Medulla oblongata (tissue), 1 donor: Measurements from ENCODE around the gene SEC14L2.
A peak's percentile ranks its signal among the peaks of the same experiment; 100 is the strongest.

Source experiments
- DNase-seq: peaks from one replicate; pipeline ENCODE4 v3.0.0-alpha.2; 2015; ENCODE audit errors: extremely low spot score

SEC14L2 gene

GRCh38 chr22:30404307-30404706 lies 7.5 kb downstream of the SEC14L2 start:
- DNase-seq: no peak

- DNase-seq: no peak
Observed at GRCh38 chr22:30405731-30406130, 8.9 kb downstream of the SEC14L2 start.

GRCh38 chr22:30406400-30406799 lies 9.6 kb downstream of the SEC14L2 start:
- no peak for DNase-seq

- no peak for DNase-seq
Observed at GRCh38 chr22:30408388-30409102, 11.7 kb downstream of the SEC14L2 start.

- no peak for DNase-seq
Observed at GRCh38 chr22:30411780-30412179, 15.0 kb downstream of the SEC14L2 start.

GRCh38 chr22:30413001-30413400 lies 16.2 kb downstream of the SEC14L2 start:
- no peak for DNase-seq

GRCh38 chr22:30413745-30414524 lies 17.1 kb downstream of the SEC14L2 start:
- no peak for DNase-seq

GRCh38 chr22:30414525-30415047 lies 17.8 kb downstream of the SEC14L2 start:
- DNase-seq: no peak

- DNase-seq: no peak
Observed at GRCh38 chr22:30416403-30416802, 19.6 kb downstream of the SEC14L2 start.

- no peak for DNase-seq
Observed at GRCh38 chr22:30416837-30417236, 20.0 kb downstream of the SEC14L2 start.

- peak; percentile 36 for DNase-seq
Observed at GRCh38 chr22:30420347-30421125, 23.7 kb downstream of the SEC14L2 start.

- DNase-seq: no peak
Observed at GRCh38 chr22:30421695-30422480, 25.1 kb downstream of the SEC14L2 start.

GRCh38 chr22:30422481-30423300 lies 25.9 kb downstream of the SEC14L2 start:
- DNase-seq: peak; percentile 83

- no peak for DNase-seq
Observed at GRCh38 chr22:30423301-30423958, 26.6 kb downstream of the SEC14L2 start.

GRCh38 chr22:30423959-30424533 lies 27.2 kb downstream of the SEC14L2 start:
- DNase-seq: peak; percentile 100

- peak; percentile 52 for DNase-seq
Observed at GRCh38 chr22:30424534-30425326, 27.9 kb downstream of the SEC14L2 start.

GRCh38 chr22:30425327-30425615 lies 28.5 kb downstream of the SEC14L2 start:
- DNase-seq: no peak

GRCh38 chr22:30425616-30426387 lies 29.0 kb downstream of the SEC14L2 start, which contains the start of gene MTFP1:
Gene MTFP1, plus strand, starts transcription at chr22:30425768. Its CDS starts 112 bp downstream, at chr22:30425880.
- peak; percentile 51 for DNase-seq
